ENCODE measurements around the gene PHLDB3. TPM values are rescaled to one million over a fixed set of nuclear protein-coding genes. Genes with fewer than 3 reads are reported as not detected.
A peak's percentile ranks its signal among the peaks of the same experiment; 100 is the strongest.

PHLDB3 gene
- total and polyA plus RNA-seq, 2 of the 13 experiments (the other 11 are each of a cell fraction or from before 2014, with no cell fraction given) = 11.3 to 14.5 TPM

DNA sequence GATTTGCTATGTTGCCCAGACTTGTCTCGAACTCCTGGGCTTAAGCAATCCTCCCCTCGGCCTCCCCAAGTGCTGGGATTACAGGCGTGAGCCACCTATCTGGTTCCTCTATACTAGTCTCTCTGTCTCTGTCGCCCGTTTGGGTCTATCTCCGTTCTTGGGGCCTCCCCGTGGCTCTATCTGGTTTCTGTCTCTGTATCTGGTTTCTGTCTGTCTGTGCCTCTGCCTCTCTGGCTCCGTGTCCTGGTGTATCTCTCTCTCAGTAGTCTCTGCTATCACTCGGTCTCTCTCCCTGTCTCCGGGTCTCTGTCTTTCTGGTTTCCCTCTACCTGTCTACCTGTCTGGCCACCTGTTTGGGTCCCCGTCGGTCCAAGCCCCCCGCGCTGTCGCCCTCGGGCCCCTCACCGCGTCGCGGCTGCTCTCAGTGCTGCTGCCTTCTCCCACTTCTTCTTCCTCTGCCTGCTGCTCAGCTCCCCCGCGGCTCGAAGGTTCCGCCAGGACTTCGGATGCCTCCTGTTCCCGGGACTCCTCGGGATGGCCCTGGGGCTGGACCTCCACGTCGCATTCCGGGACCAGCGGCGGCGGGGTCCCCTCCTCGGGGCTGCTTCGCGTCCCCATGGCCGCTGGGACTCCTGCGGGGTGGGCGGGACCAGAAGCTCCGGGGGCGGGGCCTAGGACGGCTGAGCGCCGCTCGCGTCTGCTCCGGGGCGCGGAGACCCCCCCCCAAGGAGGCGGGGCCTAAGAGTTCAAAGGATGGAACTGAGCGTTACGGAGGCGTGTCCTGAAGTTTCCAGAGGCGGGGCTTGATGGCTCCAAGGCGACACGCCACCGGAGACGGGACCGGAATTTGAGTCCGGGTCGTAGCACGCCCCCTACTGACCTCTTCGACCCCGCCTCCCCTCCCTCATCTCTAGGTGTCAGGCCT, 783 bp downstream of the PHLDB3 start (continued):
- no peak for TF ChIP-seq NCOR1 (IDR thresholded peaks at IDR 0.05; ENCODE audit: borderline replicate concordance, low read length)
- no peak for TF ChIP-seq ZNF18 (CRISPR knock-in tag; IDR thresholded peaks at IDR 0.05; ENCODE audit: insufficient replicate concordance)
- TF ChIP-seq ZNF350 (CRISPR knock-in tag; IDR thresholded peaks at IDR 0.05; ENCODE audit: borderline replicate concordance, low read depth) = no peak
- no peak for TF ChIP-seq SKI (IDR thresholded peaks at IDR 0.05; ENCODE audit: partially characterized antibody)
- no peak for TF ChIP-seq ATM (IDR thresholded peaks at IDR 0.05; ENCODE audit: borderline replicate concordance)
- TF ChIP-seq ATF7-NPFF (CRISPR knock-in tag; IDR thresholded peaks at IDR 0.05; ENCODE audit: low read depth) = 0 out of 2 replicates have a peak, but pooled peaks have one; percentile 22
- TF ChIP-seq PAWR (CRISPR knock-in tag; IDR thresholded peaks at IDR 0.05; ENCODE audit: borderline replicate concordance) = no peak
- TF ChIP-seq, protein P1, sequence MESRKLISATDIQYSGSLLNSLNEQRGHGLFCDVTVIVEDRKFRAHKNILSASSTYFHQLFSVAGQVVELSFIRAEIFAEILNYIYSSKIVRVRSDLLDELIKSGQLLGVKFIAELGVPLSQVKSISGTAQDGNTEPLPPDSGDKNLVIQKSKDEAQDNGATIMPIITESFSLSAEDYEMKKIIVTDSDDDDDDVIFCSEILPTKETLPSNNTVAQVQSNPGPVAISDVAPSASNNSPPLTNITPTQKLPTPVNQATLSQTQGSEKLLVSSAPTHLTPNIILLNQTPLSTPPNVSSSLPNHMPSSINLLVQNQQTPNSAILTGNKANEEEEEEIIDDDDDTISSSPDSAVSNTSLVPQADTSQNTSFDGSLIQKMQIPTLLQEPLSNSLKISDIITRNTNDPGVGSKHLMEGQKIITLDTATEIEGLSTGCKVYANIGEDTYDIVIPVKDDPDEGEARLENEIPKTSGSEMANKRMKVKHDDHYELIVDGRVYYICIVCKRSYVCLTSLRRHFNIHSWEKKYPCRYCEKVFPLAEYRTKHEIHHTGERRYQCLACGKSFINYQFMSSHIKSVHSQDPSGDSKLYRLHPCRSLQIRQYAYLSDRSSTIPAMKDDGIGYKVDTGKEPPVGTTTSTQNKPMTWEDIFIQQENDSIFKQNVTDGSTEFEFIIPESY (CRISPR knock-in tag; IDR thresholded peaks at IDR 0.05) = no peak
- TF ChIP-seq ZSCAN25 (CRISPR knock-in tag; IDR thresholded peaks at IDR 0.05) = no peak
- no peak for TF ChIP-seq ZNF614 (CRISPR knock-in tag; IDR thresholded peaks at IDR 0.05; ENCODE audit: borderline replicate concordance)
- no peak for TF ChIP-seq SIX4 (CRISPR knock-in tag; IDR thresholded peaks at IDR 0.05)
- TF ChIP-seq MYC (CRISPR knock-in tag; IDR thresholded peaks at IDR 0.05; ENCODE audit: borderline replicate concordance) = 0 out of 2 replicates have a peak, but pooled peaks have one; percentile 31
- no peak for TF ChIP-seq PTBP1 (IDR thresholded peaks at IDR 0.05; ENCODE audit: low read depth, low read length, poor library complexity, severe bottlenecking)
- TF ChIP-seq ZBTB25 (CRISPR knock-in tag; IDR thresholded peaks at IDR 0.05) = no peak
- TF ChIP-seq ZNF644 (CRISPR knock-in tag; IDR thresholded peaks at IDR 0.05; ENCODE audit: low read depth) = no peak
- TF ChIP-seq CBX5 (CRISPR knock-in tag; IDR thresholded peaks at IDR 0.05; ENCODE audit: borderline replicate concordance) = no peak
- TF ChIP-seq ZMYM2 (CRISPR knock-in tag; IDR thresholded peaks at IDR 0.05) = no peak
- TF ChIP-seq KDM3A (CRISPR knock-in tag; IDR thresholded peaks at IDR 0.05; ENCODE audit: low read depth) = no peak
- no peak for TF ChIP-seq FIP1L1 (IDR thresholded peaks at IDR 0.05; ENCODE audit: borderline replicate concordance, insufficient read depth, low read depth, low read length)
- TF ChIP-seq, protein P2, sequence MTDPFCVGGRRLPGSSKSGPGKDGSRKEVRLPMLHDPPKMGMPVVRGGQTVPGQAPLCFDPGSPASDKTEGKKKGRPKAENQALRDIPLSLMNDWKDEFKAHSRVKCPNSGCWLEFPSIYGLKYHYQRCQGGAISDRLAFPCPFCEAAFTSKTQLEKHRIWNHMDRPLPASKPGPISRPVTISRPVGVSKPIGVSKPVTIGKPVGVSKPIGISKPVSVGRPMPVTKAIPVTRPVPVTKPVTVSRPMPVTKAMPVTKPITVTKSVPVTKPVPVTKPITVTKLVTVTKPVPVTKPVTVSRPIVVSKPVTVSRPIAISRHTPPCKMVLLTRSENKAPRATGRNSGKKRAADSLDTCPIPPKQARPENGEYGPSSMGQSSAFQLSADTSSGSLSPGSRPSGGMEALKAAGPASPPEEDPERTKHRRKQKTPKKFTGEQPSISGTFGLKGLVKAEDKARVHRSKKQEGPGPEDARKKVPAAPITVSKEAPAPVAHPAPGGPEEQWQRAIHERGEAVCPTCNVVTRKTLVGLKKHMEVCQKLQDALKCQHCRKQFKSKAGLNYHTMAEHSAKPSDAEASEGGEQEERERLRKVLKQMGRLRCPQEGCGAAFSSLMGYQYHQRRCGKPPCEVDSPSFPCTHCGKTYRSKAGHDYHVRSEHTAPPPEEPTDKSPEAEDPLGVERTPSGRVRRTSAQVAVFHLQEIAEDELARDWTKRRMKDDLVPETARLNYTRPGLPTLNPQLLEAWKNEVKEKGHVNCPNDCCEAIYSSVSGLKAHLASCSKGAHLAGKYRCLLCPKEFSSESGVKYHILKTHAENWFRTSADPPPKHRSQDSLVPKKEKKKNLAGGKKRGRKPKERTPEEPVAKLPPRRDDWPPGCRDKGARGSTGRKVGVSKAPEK (CRISPR knock-in tag; IDR thresholded peaks at IDR 0.05; ENCODE audit: borderline replicate concordance) = no peak
